ENCODE results near the gene GABRE.
"Not testable (repeated sequence)": the region's sequence is repeated elsewhere in the genome, so short reads cannot be mapped to it uniquely, and the experiment has no call there.

The GABRE gene

DNA sequence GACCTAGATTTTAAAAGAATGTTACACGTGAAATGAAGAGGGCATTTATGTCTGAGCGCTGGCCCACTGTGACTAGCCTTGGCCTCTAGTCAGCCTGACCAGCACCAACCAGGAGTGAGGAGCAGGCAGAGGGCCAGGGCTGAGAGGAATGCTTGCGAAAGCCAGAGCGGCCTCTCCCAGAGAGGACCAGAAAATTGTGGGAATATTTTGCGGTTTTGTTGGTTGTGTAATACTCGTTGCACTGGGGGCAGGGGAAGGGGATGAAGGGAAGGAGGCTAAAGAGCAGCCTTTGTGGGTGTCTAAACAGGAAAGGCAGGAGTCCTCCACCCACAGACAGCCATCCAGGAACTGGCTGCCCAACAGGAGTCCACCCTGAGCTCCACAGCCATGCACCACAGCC, 3.8 kb downstream of the GABRE start:
- in situ Hi-C loops (cut with HindIII; ENCODE audit: low sequenced_read_pairs) = no loop called here

DNA sequence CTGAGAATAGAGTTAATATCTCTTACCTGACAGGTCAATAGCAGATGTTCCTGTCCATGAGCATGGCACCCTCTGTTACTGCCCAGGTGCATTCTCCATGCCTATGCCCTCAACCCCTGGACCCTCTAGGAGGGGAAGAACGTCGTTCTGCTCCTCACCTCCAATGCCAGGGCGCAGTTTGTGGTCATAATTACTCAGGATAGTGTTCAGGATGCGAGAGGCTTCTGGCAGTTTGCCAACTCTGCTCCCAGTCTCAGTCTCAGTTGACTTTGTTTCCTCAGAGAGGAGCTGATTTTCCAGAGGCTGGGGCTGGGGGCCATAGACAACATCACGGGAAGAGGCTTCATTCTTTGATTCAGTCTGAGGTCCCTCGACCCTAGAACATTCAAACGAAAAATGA, 4.4 kb downstream of the GABRE start:
- in situ Hi-C loops (cut with HindIII; ENCODE audit: low sequenced_read_pairs) = no loop called here

DNA sequence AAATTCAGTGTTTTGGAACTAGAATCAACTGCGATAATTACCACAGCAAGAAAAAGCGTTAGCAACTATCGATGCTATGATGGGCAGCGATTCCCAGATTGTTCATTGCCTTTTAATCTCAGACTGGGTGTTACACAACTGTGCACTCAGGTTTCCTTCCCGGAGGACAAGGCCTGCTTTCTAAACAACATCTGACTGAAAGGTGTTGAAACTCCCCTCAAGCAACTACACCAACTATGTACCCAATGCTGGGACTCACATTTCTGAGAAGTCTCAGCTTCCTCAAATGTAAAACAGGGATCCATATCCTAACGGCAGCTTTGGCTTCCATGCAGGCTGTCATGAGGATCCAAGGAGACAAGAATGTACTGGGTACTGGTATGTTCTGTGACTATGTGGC, 8.2 kb downstream of the GABRE start:
- in situ Hi-C loops (cut with HindIII; ENCODE audit: low sequenced_read_pairs) = no loop called here

DNA sequence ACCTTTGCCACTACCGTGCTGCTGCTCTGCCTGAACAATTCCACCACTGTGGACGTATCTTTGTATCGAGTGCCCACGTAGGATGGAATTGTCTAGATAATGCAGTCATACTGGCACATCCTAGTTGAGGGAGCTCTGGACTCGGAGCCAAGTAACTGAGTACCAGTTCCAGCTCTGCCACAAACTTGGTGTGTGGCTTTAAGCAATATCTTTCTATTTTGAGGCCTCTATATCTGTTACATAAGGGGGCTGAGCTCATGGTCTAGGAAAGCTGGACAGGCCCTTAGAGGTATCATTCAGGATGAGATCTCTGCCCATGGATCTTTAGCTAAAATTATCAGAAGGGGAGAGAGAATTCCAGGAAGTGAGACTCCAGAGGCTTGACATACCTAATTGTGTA, 12.4 kb downstream of the GABRE start:
- in situ Hi-C loops (cut with HindIII; ENCODE audit: low sequenced_read_pairs) = no loop called here

DNA sequence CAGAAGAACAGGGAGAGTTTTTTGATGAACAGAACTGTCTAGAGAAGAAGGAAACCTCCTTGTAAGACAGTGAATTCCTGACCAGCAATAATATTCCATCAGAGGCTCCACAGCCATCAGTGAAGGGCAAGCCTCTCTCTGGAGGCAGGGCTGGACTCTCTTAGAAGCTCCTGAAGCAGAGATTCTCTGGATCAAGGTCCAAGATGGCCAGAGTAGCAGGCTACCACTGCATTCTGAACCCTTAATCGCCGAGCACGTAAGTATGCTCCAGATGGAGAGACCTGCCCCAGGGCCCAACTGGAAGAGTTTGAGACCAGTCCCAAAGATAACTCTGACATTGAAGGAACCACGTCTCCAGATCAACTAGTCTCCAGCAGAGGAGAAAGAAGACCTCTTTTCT, 16.4 kb downstream of the GABRE start:
- in situ Hi-C loops (cut with HindIII; ENCODE audit: low sequenced_read_pairs) = no loop called here

DNA sequence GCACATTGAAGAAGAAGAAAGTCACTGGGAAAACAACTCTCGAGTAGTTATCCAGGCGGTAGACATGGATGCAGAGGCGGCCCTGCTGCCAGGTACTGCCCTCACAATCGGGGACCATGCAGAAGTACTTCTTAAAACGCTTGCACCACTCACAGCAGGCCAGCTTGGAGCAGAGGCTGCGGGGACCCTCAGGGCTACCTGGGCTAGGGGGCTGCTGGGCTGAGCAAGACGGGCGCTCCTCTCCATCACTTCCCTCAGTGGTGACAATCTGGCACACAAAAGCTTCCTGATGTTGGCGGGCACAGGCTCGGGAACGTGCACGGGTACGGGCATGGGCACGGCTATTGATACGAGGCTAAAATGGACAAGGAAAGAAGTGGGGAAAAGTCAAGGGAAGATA, 19.7 kb downstream of the GABRE start:
- in situ Hi-C loops (cut with HindIII; ENCODE audit: low sequenced_read_pairs) = no loop called here

DNA sequence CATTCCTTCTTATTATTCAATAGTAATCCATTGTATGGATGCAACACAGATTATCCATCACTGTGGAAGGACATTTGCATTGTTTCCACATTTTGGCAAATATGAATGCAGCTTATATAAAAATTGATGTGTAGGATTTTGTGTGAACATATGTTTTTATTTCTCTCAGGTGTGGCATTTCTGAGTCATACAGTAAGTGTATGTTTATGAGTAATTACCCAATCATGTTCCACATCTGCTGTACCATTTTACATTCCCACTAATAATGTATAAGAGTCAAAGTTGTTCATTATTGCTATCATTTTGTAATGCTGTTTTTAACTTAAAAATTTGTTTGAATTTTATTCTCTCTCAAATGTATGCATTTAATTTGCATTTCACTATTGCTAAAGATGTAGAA, 36.3 kb downstream of the GABRE start:
- in situ Hi-C loops (cut with HindIII; ENCODE audit: low sequenced_read_pairs) = no loop called here

DNA sequence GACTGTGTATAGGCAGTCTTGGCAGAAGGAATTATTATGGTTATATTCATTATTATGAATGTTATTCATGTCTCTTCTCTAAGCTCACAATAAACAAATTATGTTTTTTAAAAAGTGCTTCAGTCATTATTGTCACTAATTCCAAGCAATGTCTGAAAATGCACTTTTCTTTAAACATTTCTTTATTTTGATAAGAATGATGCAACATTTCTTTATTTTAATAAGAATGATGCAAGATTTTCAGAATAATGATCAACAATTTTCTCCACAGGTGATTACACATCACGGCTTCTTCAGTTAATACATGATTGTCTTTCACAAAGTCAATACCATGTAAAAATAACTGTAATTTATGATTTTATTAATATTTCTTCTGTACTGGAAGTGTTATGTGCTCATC, 39.1 kb downstream of the GABRE start:
- in situ Hi-C loops (cut with HindIII; ENCODE audit: low sequenced_read_pairs) = no loop called here

DNA sequence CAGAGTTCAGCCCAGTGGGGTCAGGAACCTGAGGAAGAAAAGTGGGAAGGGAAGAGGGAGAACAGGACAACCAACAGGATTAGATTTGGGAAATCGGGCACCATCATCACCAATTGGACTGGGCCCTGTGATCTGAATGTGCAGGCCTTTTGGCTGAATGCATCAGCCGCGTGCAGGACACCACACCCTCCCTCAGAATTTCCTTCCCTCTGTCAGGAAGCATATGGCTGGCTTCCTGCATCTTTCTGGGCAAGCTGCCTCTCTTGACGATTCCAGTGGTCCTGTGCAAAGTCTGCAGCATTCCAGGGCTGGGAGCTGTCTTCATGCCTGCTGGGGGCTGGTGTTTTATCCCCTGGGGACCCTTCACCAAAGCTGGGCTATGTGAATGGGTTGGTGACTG, 45.4 kb downstream of the GABRE start:
- in situ Hi-C loops (cut with HindIII; ENCODE audit: low sequenced_read_pairs) = no loop called here

DNA sequence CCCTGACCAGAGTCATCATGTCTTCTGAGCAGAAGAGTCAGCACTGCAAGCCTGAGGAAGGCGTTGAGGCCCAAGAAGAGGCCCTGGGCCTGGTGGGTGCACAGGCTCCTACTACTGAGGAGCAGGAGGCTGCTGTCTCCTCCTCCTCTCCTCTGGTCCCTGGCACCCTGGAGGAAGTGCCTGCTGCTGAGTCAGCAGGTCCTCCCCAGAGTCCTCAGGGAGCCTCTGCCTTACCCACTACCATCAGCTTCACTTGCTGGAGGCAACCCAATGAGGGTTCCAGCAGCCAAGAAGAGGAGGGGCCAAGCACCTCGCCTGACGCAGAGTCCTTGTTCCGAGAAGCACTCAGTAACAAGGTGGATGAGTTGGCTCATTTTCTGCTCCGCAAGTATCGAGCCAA, 50.8 kb downstream of the GABRE start:
- in situ Hi-C loops (cut with HindIII; ENCODE audit: low sequenced_read_pairs) = no loop called here

DNA sequence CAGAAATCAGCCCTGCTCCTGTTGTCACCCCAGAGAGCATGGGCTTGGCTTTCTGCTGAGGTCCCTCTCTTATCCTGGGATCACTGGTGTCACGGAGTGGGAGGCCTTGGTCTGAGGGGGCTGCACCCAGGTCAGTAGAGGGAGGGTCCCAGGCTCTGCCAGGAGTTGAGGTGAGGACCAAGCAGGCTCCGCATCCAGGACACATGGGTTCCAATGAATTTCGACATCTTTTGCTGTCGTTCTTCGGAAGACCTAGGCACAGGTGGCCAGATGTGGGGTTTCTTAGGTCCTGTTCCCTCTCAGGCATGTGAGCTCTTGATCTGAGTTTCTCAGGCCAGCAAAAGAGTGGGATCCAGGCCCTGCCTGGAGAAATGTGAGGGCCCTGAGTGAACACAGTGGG, 51.8 kb downstream of the GABRE start:
- in situ Hi-C loops (cut with HindIII; ENCODE audit: low sequenced_read_pairs) = no loop called here

DNA sequence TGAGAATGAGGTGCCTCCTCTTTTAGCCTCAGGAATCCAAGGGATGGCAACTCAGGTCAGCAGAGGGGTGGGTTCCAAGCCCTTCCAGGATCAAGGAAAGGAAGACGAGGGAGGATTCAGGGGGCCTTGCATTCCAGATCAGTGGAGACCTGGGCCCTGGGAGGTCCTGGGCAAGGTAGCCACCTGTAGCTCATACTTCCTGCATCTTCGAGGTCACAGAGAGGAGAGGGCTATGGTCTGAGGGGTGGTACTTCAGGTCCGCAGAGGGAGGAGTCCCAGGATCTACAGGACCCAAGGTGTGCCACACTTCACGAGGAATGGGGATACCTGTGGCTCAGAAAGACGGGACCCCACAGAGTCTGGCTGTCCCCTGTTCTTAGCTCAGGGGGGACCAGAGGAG, 52.6 kb downstream of the GABRE start:
- in situ Hi-C loops (cut with HindIII; ENCODE audit: low sequenced_read_pairs) = no loop called here

DNA sequence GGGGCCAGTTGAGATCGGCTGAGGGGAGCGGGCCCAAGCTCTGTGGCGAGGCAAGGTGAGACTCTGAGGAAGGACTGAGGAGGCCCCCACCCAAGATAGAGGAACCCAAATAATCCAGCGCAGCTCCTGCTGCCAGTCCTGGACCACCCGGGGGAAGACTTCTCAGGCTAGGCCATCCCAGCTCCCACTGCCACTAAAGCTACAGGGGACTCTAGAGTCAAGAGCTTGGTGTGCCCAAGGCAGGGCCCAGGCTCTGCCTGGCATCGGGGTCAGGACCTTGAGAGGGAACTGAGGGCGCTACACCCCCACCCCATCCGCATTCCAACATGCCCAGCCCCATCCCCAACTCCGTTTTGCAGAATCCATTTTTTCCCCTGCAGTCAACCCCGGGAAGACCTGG, 53.2 kb downstream of the GABRE start:
- in situ Hi-C loops (cut with HindIII; ENCODE audit: low sequenced_read_pairs) = no loop called here

DNA sequence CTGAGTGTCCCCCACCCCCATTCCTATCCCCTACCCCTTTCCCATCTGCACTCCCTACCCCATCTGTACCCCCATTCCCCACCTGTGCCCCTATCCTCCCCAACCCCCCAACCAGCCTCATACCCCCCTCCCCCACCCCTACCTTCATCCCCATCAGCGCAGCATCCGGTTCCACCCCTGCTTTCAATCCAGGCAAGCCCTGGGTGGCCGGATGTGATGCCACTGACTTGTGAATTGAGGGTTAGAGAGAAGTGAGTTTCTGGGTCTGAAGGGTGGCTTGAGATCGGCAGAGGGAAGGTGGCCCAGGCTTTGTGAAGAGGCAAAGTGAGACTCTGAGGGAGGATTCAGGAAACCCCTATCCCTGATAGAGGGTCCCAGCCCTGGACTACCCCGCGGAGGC, 53.9 kb downstream of the GABRE start:
- in situ Hi-C loops (cut with HindIII; ENCODE audit: low sequenced_read_pairs) = no loop called here

DNA sequence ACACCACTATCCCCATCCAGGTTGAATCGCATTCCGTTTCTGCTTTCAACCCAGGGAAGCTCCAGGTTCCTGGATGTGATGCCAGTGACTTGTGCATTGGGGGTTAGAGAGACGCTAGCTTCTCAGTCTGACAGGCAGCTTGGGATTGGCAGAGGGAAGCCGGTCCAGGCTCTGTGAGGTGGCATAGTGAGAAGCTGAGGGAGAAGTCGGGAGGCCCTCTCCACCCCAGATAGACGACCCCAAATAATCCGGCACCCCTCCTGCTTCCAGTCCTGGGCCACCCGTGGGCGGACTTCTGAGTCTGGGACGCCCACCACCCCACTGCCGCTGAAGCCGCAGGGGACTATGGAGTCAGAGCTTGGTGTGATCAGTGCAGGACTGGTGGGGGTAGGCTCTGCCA, 54.4 kb downstream of the GABRE start:
- in situ Hi-C loops (cut with HindIII; ENCODE audit: low sequenced_read_pairs) = no loop called here

DNA sequence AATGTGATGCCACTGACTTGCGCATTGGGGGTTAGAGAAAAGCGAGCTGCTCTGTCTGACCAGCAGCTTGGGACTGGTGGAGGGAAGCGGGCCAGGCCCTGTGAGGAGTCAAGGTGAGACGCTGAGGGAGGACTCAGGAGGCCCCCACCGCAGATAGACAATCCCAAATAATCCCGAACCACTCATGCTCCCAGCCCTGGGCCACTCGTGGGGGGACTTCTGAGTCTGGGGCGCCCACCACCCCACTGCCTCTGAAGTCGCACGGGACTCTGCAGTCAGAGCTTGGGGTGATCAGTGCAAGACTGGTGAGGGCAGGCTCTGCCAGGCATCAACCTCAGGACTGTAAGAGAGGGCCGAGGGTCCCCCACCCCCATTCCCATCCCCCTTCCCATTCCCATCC, 54.9 kb downstream of the GABRE start:
- in situ Hi-C loops (cut with HindIII; ENCODE audit: low sequenced_read_pairs) = no loop called here

DNA sequence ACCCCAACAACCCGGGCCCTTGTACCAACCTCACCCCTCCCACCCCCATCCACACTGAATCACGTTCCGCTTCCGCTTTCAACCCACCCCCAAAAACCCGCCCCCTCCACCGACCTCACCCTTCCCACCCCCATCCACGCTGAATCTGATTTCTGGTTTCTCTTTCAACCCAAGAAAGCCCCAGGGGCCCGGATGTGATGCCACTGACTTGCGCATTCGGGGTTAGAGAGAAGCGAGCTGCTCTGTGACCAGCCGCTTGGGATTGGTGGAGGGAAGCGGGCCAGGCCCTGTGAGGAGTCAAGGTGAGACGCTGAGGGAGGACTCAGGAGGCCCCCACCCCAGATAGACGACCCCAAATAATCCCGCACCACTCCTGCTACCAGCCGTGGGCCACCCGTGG, 55.7 kb downstream of the GABRE start:
- in situ Hi-C loops (cut with HindIII; ENCODE audit: low sequenced_read_pairs) = not testable (repeated sequence)

DNA sequence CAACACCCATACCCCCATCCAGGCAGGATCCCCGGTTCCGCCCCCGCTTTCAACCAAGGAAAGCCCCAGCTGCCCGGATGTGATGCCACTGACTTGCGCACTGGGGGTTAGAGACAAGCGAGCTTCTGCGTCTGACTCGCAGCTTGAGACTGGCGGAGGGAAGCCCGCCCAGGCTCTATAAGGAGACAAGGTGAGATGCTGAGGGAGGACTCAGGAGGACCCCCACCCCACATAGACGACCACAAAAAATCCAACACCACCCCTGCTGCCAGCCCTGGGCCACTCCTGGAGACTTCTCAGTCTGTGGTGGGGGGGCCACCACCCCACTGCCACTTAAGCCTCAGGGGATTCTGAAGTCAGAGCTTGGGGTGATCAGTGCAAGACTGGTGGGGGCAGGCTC, 61.7 kb downstream of the GABRE start, which contains the start of gene MAGEA4:
Gene MAGEA4 (plus strand): TSS at position 110 of the 400 bp plus-strand sequence. CDS start 10,776 bp downstream, outside the sequence.
- in situ Hi-C loops (cut with HindIII; ENCODE audit: low sequenced_read_pairs) = no loop called here

DNA sequence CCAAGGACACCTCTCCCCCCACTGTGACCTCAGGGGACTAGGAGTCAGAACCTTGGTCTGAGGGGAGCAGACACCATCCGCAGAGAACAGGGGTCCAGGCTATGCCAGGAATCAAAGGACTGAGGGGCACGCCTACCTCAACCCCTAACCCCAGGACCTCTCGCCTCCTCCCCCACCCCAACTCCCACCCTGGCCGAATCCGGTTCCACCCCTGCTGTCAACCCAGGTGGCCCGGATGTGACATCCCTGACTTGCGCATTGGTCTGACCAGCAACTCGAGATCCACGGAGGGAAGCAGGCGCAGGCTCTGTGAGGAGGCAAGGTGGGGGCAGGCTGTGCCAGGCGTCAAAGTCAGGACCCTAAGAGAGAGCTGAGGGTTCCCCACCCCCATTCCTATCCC, 62.3 kb downstream of the GABRE start:
- in situ Hi-C loops (cut with HindIII; ENCODE audit: low sequenced_read_pairs) = no loop called here

DNA sequence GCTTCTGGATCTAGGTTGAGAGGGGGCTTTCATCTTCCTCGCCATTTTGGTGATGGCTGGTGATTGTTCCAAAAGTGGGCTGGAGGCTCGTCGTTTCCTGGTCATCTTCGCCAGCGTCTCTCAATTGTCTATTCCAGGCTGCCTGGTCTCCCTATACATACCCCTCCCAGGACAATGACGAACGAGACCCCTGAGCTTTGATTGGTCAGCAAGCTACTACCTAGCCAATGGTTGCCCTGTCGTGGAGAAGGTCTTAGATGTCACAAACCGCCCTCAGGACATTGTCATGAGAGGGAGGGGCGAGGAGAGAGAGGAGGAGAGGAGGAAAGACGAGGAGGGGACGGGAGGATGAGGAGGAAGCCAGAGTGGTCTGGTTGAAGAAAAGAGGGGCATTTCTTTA, 69.5 kb downstream of the GABRE start:
- in situ Hi-C loops (cut with HindIII; ENCODE audit: low sequenced_read_pairs) = no loop called here

Data from DLD1 (cell line).